HCT116 (cell line): ENCODE results near the gene TMEM164.

Experiments used
- ELF1 ChIP-seq: IDR thresholded peaks from 2 replicates; pipeline ENCODE4 v1.6.1; 2012; ENCODE audit warnings: low read depth, borderline replicate concordance
- EZH2 ChIP-seq: fragments of 200-600 bp; sonication (generic); IDR thresholded peaks from 2 replicates; pipeline ENCODE4 v1.6.1; 2017; ENCODE audit warnings: antibody characterized with exemption, mixed run types
- MAX ChIP-seq: IDR thresholded peaks from 2 replicates; pipeline ENCODE4 v1.6.1; 2012
- POLR2A ChIP-seq: IDR thresholded peaks from 2 replicates; pipeline ENCODE4 v1.7.0; 2011; ENCODE audit warnings: borderline replicate concordance; ENCODE audit not compliant: insufficient read depth, insufficient read length; ENCODE audit errors: extremely low read depth
- RAD21 ChIP-seq: IDR thresholded peaks from 2 replicates; pipeline ENCODE4 v1.6.1; 2012; ENCODE audit warnings: low read depth, mild to moderate bottlenecking
- REST ChIP-seq: IDR thresholded peaks from 2 replicates; pipeline ENCODE4 v1.6.1; 2012; ENCODE audit warnings: low read depth
- TF ChIP-seq, protein P1 (sequence below), 3 experiments: fragments of 200-600 bp in 1 of 3; sonication (generic) in 1 of 3; IDR thresholded peaks in 2 of 3; conservative IDR thresholded peaks in 1 of 3; 2 replicates each; pipeline ENCODE4 v1.5.1; 2012 to 2017; ENCODE audit warnings: low read depth in 2 of 3, low read length in 2 of 3, antibody characterized with exemption in 1 of 3, borderline replicate concordance in 1 of 3, control low read depth in 1 of 3, mild to moderate bottlenecking in 1 of 3, mixed read lengths in 1 of 3, mixed run types in 1 of 3, moderate library complexity in 1 of 3; ENCODE audit not compliant: insufficient read depth in 1 of 3

DNA sequence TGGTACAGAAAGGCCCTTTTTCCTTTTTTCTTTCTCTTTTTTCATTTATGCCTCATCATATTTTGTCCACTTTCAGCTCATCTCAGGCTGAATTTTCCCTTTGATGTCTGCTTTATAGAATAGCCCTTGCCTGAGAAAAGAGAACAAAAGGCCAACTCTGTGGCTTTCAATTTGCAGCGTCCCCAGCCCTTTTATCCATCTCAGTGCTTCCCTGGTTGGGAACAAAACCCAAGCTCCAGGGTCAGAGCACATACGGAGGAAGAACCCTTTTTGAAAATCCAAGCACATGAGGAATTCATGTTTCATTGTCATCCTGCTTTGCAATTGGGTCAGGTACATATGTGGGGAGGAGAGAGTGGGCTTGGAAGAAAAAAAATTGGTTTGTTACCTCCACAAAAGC lies 47.5 kb downstream of the TMEM164 start:
- TF ChIP-seq, protein P1, sequence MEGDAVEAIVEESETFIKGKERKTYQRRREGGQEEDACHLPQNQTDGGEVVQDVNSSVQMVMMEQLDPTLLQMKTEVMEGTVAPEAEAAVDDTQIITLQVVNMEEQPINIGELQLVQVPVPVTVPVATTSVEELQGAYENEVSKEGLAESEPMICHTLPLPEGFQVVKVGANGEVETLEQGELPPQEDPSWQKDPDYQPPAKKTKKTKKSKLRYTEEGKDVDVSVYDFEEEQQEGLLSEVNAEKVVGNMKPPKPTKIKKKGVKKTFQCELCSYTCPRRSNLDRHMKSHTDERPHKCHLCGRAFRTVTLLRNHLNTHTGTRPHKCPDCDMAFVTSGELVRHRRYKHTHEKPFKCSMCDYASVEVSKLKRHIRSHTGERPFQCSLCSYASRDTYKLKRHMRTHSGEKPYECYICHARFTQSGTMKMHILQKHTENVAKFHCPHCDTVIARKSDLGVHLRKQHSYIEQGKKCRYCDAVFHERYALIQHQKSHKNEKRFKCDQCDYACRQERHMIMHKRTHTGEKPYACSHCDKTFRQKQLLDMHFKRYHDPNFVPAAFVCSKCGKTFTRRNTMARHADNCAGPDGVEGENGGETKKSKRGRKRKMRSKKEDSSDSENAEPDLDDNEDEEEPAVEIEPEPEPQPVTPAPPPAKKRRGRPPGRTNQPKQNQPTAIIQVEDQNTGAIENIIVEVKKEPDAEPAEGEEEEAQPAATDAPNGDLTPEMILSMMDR (IDR thresholded peaks at IDR 0.05 in 2 of 3, conservative IDR thresholded peaks at IDR 0.05 in 1 of 3; ENCODE audit: borderline replicate concordance in 1 of 3, insufficient read depth in 1 of 3, low read depth in 2 of 3, low read length in 2 of 3), result no peak
- TF ChIP-seq POLR2A (no peak), ELF1 (no peak), RAD21 (no peak), REST (no peak), EZH2 (no peak), MAX (no peak)
